Thoracic aorta endothelial cell (primary cell): ENCODE measurements around the gene NAA60. TPM values are rescaled to one million over a fixed set of nuclear protein-coding genes. Genes with fewer than 3 reads are reported as not detected.

Source experiments
- small RNA-seq: library from RNA; depleted of rRNA; stranded (forward); fragments of <200 nt; gene quantifications from one replicate; pipeline ENCODE3, GENCODE V24; 2012
- total RNA-seq: library from RNA; depleted of rRNA; stranded (reverse); fragments of >200 nt; gene quantifications from 2 replicates; pipeline ENCODE4 v1.2.3, GENCODE V29; 2012

The NAA60 gene
- 14.9 and 19.8 TPM in 2 replicates for total RNA-seq

GRCh38 chr16:3443108-3444031, at the start of gene NAA60, which contains the start of gene ZNF597:
NAA60 (plus strand) TSS chr16:3443680; CDS start chr16:3476228, 32,548 bp downstream.
ZNF597 (minus strand) TSS chr16:3443504; CDS start chr16:3443153, 351 bp downstream.

DNA sequence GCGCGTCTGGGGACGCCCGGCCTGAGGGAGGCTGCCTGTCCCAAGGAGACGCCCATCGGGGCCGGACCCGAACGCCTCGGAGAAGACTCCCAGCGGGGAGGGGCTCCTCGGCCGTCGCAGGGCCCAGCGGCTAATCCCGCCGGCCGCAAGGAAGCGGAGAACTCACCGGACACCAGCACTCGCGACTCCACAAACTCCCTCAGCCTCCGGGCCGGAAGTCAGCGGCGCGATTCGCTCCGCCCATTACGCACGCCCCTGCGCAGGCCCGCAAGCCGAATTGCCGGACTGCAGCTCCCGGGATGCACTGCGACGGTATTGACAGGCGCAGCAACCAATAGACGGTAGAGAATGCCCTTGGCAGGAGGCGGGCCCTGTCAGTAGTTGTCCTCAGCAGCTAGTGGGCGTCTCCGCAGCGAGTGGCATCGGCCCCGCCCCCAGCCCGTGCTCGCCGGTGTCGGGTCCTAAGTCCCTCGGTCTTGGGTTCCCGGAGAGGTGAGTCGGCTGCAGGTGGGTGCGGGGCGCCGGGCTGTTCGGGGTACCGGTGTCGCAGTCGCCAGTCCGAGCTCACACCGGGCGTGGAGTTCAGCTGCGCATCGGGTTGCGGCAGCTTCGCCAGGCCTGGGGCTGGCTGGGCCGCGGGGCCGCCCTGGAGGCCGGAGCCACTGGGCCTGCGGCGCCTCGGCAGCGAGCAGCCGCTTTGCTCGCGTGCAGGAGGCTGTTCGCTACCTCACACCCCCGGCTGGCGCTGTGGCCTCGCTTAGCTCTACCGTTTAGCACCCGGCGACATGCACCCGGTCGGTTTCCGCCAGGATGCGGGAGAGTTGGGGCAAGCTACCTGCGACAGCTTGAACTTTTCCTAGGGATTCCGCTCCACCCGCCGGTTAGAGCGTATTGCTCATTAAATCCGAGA, 42.4 kb upstream of the NAA60 start, which contains the start of the genes ZNF174 and ZSCAN32:
ZNF174 (plus strand) TSS at position 437 of the 910 bp plus-strand sequence. CDS start 790 bp downstream, outside the sequence.
ZSCAN32 (minus strand) TSS at position 226 of the 910 bp plus-strand sequence. CDS start 3,447 bp downstream, outside the sequence.

DNA sequence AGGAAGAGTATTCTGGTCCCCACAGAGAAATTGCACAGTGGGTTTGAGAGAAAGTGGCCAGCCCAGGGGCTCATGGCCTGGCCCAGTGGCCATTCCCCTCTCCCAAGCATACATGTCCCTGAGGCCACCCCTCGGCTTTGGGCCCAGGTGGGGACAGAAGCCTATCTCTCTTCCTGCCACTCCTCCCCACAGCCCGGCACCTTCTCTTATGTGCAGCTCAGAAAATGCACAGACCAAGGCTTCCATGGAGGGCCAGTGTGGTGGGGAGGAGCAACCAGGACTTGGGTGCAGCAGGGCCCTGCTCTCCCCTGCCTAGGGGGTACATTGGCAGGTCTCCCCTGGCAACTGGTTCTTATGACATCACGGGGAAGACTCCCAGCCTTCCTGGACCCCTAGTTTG, 51.7 kb downstream of the NAA60 start, which contains the start of gene C16orf90:
C16orf90 (minus strand) TSS at position 314 of the 400 bp plus-strand sequence; CDS start at position 246, 68 bp downstream.

Small RNAs within 50 kb of the gene (small RNA-seq; reads per million reads assigned to genes)
- gene MIR6126 = not detected

Other genes with a start within 250 kb of the NAA60 start
- gene ZNF200, start 208.5 kb upstream of the NAA60 start, total RNA-seq = 11.2 and 14.1 TPM in 2 replicates
- under 0.01 TPM in 1 of 2 replicates, not detected in the other for gene MEFV, start 187.0 kb upstream of the NAA60 start, total RNA-seq
- 34.4 and 35.0 TPM in 2 replicates for gene ZNF263, start 160.2 kb upstream of the NAA60 start, total RNA-seq
- 3.6 and 7.0 TPM in 2 replicates for gene TIGD7, start 138.2 kb upstream of the NAA60 start, total RNA-seq
- gene ZNF75A, start 138.2 kb upstream of the NAA60 start, total RNA-seq = 28.8 and 32.0 TPM in 2 replicates
- not detected in 2 replicates for gene OR2C1, start 87.8 kb upstream of the NAA60 start, total RNA-seq
- 10.4 and 12.2 TPM in 2 replicates for gene ZSCAN32, start 42.7 kb upstream of the NAA60 start, total RNA-seq
- gene ZNF174, start 42.5 kb upstream of the NAA60 start, total RNA-seq = 10.2 TPM in 2 replicates
- gene ZNF597, start 176 bp upstream of the NAA60 start, total RNA-seq = 2.7 and 3.5 TPM in 2 replicates
- gene C16orf90, start 51.8 kb downstream of the NAA60 start, total RNA-seq = not detected in 2 replicates
- gene CLUAP1, start 57.3 kb downstream of the NAA60 start, total RNA-seq = 15.8 and 20.1 TPM in 2 replicates
- gene NLRC3, start 133.7 kb downstream of the NAA60 start, total RNA-seq = 1.9 and 2.7 TPM in 2 replicates
- 6.3 and 8.0 TPM in 2 replicates for gene SLX4, start 167.9 kb downstream of the NAA60 start, total RNA-seq
- gene DNASE1, start 211.0 kb downstream of the NAA60 start, total RNA-seq = 6.0 and 11.1 TPM in 2 replicates